HepG2 (cell line): Measurements from ENCODE around the gene XXYLT1. TPM values are rescaled to one million over a fixed set of nuclear protein-coding genes. Genes with fewer than 3 reads are reported as not detected.
A peak's percentile ranks its signal among the peaks of the same experiment; 100 is the strongest.

Experiments
- ATF2 ChIP-seq: sonication (generic); formaldehyde crosslinking; IDR thresholded peaks from 2 replicates; pipeline ENCODE4 v1.4.0; 2020; ENCODE audit warnings: missing genetic modification reagents
- DDIT3 ChIP-seq: sonication (generic); formaldehyde crosslinking; IDR thresholded peaks from 2 replicates; pipeline ENCODE4 v1.4.0; 2020; ENCODE audit warnings: mild to moderate bottlenecking, missing genetic modification reagents
- DNMT1 ChIP-seq: sonication (generic); formaldehyde crosslinking; IDR thresholded peaks from 2 replicates; pipeline ENCODE4 v1.5.1; 2020; ENCODE audit warnings: mild to moderate bottlenecking, missing genetic modification reagents
- ETS1 ChIP-seq: sonication (generic); formaldehyde crosslinking; IDR thresholded peaks from 2 replicates; pipeline ENCODE4 v1.4.0; 2020; ENCODE audit warnings: missing genetic modification reagents
- MEIS1 ChIP-seq: sonication (generic); formaldehyde crosslinking; IDR thresholded peaks from 2 replicates; pipeline ENCODE4 v1.9.0; 2021; ENCODE audit warnings: mild to moderate bottlenecking, missing genetic modification reagents, moderate library complexity, borderline replicate concordance
- PCBP2 ChIP-seq: fragments of 200-400 bp; formaldehyde crosslinking; optimal IDR thresholded peaks from 2 replicates; pipeline ENCODE3; 2018; ENCODE audit warnings: low read length, low read depth; ENCODE audit not compliant: poor library complexity, severe bottlenecking
- POGZ ChIP-seq: sonication (generic); formaldehyde crosslinking; IDR thresholded peaks from 2 replicates; pipeline ENCODE4 v1.4.0; 2020; ENCODE audit warnings: mild to moderate bottlenecking, missing genetic modification reagents
- REPIN1 ChIP-seq: sonication (generic); formaldehyde crosslinking; IDR thresholded peaks from 2 replicates; pipeline ENCODE4 v1.8.0; 2022; ENCODE audit warnings: missing genetic modification reagents, low read depth, mild to moderate bottlenecking, borderline replicate concordance
- RNF2 ChIP-seq: fragments of 450-650 bp; conservative IDR thresholded peaks from 2 replicates; pipeline ENCODE4 v1.6.1; 2016; ENCODE audit warnings: low read depth
- SP2 ChIP-seq: sonication (generic); formaldehyde crosslinking; IDR thresholded peaks from 2 replicates; pipeline ENCODE4 v1.5.1; 2020; ENCODE audit warnings: mild to moderate bottlenecking, missing genetic modification reagents
- STAG1 ChIP-seq: sonication (generic); formaldehyde crosslinking; IDR thresholded peaks from 2 replicates; pipeline ENCODE4 v1.4.0; 2020; ENCODE audit warnings: missing genetic modification reagents
- SUZ12 ChIP-seq: fragments of 150-350 bp; IDR thresholded peaks from 2 replicates; pipeline ENCODE4 v1.6.1; 2014; ENCODE audit warnings: low read depth, low read length
- ZNF121 ChIP-seq: sonication (generic); formaldehyde crosslinking; IDR thresholded peaks from 2 replicates; pipeline ENCODE4 v1.5.0; 2020; ENCODE audit warnings: mild to moderate bottlenecking, missing genetic modification reagents
- ZNF33B ChIP-seq: sonication (generic); formaldehyde crosslinking; IDR thresholded peaks from 2 replicates; pipeline ENCODE4 v1.5.1; 2020; ENCODE audit warnings: mild to moderate bottlenecking, missing genetic modification reagents
- ZNF382 ChIP-seq: sonication (generic); formaldehyde crosslinking; IDR thresholded peaks from 2 replicates; pipeline ENCODE4 v1.5.0; 2020; ENCODE audit warnings: missing genetic modification reagents, mild to moderate bottlenecking, borderline replicate concordance
- ZNF446 ChIP-seq: sonication (generic); formaldehyde crosslinking; IDR thresholded peaks from 2 replicates; pipeline ENCODE4 v1.5.0; 2020; ENCODE audit warnings: mild to moderate bottlenecking, missing genetic modification reagents
- ZNF484 ChIP-seq: sonication (generic); formaldehyde crosslinking; IDR thresholded peaks from 2 replicates; pipeline ENCODE4 v1.5.1; 2020; ENCODE audit warnings: mild to moderate bottlenecking, low read depth, missing genetic modification reagents, borderline replicate concordance
- ZNF607 ChIP-seq: sonication (generic); formaldehyde crosslinking; IDR thresholded peaks from 2 replicates; pipeline ENCODE4 v1.5.1; 2020; ENCODE audit warnings: missing genetic modification reagents, mild to moderate bottlenecking, borderline replicate concordance
- polyA plus RNA-seq, 8 experiments: library from polyadenylated mRNA; depleted of rRNA in 3 of 8; stranded (reverse) in 7 of 8; unstranded in 1 of 8; fragments of >200 nt; fragmentation: Illumina TruSeq in 4 of 8; extraction: Trizol in 4 of 8; gene quantifications; 2 replicates each; pipeline versions ENCODE4 v1.2.1 to v1.2.3, GENCODE V29; 2011 to 2016; ENCODE audit warnings: low read depth in 4 of 8, missing spikeins in 1 of 8, mixed read lengths in 1 of 8; ENCODE audit not compliant: insufficient read depth in 1 of 8
- total RNA-seq, 5 experiments: library from RNA; depleted of rRNA; stranded (reverse); fragments of >200 nt; fragmentation: Illumina TruSeq; extraction: Trizol; gene quantifications; 2 replicates each; pipeline ENCODE4 v1.2.3, GENCODE V29; 2016; ENCODE audit warnings: low read depth in 1 of 5
- TF ChIP-seq, protein P1 (sequence below): sonication (generic); formaldehyde crosslinking; IDR thresholded peaks from 2 replicates; pipeline ENCODE4 v1.4.0; 2020; ENCODE audit warnings: missing genetic modification reagents
- TF ChIP-seq, protein P2 (sequence below): sonication (generic); formaldehyde crosslinking; IDR thresholded peaks from 2 replicates; pipeline ENCODE4 v1.4.0; 2020; ENCODE audit warnings: missing genetic modification reagents, borderline replicate concordance

XXYLT1 gene
- total and polyA plus RNA-seq, 2 of the 13 experiments (the other 11 are each of a cell fraction or from before 2014, with no cell fraction given) = 17.7 to 19.0 TPM

DNA sequence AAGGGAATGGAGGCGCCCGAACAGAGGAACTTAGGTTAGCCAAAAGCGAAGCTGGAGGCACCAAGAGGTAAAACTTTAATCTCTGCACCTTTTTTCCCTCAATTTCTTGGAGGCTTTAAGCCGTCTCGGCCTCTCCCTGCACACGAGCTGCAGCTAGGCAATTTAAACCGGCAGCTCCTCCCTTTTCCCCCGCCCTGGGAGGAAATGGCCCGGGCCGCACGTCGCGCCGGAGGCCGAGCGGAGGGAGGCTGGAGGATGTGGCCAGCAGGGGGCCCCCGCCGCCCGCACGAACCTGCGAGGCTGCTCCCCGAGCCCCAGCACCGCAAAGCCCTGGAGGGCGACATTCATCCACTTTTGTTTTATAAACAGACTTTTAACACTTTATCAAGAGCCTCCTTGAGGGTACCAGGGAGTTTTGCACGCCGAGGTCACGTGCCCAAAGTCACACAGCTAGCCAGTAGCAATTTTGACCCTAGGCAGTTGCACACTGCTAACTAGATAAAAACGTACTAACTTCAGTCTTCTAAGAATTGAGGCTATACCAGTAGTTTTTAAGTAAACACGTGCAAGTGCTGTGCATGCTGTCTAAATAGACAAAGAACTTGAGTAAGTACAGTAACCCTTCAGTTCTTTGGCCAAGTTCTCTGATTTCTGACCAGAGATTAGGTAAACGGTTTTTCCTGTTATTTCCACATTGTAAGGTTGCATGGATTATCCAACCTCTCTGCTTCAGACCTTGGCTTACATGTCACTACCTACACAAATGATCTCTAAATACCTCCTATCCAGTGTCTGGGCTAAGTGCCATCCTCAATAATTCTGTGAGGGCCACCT is 668 bp upstream of the XXYLT1 start (continued):
- 0 out of 2 replicates have a peak, but pooled peaks have one; percentile 50 for TF ChIP-seq ZNF446 (CRISPR knock-in tag)
- peak; percentile 61; the same call in 1 of the 2 replicates for TF ChIP-seq MEIS1 (CRISPR knock-in tag)
- TF ChIP-seq ZNF607 (CRISPR knock-in tag) = no peak
- peak; percentile 95 for TF ChIP-seq STAG1 (CRISPR knock-in tag)
- TF ChIP-seq ZNF33B (CRISPR knock-in tag) = peak; percentile 38; the same call in 1 of the 2 replicates
- TF ChIP-seq REPIN1 = no peak
- 0 out of 2 replicates have a peak, but pooled peaks have one; percentile 24 for TF ChIP-seq ZNF121 (CRISPR knock-in tag)
- peak; percentile 95 for TF ChIP-seq POGZ (CRISPR knock-in tag)
- TF ChIP-seq DDIT3 (CRISPR knock-in tag) = no peak
- no peak for TF ChIP-seq SP2
- TF ChIP-seq ZNF484 (CRISPR knock-in tag) = no peak
- TF ChIP-seq PCBP2 = no peak
- 0 out of 2 replicates have a peak, but pooled peaks have one; percentile 58 for TF ChIP-seq ATF2 (CRISPR knock-in tag)
- no peak for TF ChIP-seq SUZ12
- TF ChIP-seq DNMT1 (CRISPR knock-in tag) = no peak; the same call in 1 of the 2 replicates
- TF ChIP-seq, protein P1, sequence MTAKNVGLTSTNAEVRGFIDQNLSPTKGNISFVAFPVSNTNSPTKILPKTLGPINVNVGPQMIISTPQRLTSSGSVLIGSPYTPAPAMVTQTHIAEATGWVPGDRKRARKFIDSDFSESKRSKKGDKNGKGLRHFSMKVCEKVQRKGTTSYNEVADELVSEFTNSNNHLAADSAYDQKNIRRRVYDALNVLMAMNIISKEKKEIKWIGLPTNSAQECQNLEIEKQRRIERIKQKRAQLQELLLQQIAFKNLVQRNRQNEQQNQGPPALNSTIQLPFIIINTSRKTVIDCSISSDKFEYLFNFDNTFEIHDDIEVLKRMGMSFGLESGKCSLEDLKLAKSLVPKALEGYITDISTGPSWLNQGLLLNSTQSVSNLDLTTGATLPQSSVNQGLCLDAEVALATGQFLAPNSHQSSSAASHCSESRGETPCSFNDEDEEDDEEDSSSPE (CRISPR knock-in tag) = peak; percentile 75
- no peak for TF ChIP-seq ETS1 (CRISPR knock-in tag)
- TF ChIP-seq ZNF382 (CRISPR knock-in tag) = no peak
- TF ChIP-seq, protein P2, sequence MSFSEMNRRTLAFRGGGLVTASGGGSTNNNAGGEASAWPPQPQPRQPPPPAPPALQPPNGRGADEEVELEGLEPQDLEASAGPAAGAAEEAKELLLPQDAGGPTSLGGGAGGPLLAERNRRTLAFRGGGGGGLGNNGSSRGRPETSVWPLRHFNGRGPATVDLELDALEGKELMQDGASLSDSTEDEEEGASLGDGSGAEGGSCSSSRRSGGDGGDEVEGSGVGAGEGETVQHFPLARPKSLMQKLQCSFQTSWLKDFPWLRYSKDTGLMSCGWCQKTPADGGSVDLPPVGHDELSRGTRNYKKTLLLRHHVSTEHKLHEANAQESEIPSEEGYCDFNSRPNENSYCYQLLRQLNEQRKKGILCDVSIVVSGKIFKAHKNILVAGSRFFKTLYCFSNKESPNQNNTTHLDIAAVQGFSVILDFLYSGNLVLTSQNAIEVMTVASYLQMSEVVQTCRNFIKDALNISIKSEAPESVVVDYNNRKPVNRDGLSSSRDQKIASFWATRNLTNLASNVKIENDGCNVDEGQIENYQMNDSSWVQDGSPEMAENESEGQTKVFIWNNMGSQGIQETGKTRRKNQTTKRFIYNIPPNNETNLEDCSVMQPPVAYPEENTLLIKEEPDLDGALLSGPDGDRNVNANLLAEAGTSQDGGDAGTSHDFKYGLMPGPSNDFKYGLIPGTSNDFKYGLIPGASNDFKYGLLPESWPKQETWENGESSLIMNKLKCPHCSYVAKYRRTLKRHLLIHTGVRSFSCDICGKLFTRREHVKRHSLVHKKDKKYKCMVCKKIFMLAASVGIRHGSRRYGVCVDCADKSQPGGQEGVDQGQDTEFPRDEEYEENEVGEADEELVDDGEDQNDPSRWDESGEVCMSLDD (CRISPR knock-in tag) = no peak
- TF ChIP-seq RNF2 = no peak
